BLaER1 treated with 17β-estradiol and CSF1 and Interleukin-3, amounts not matched to agents 10 nM and 100 nM (cell line): ENCODE results near the gene RNF141.

Experiments used
- H3K27ac ChIP-seq, 11 experiments: shearing (Covaris generic); formaldehyde crosslinking; 2 replicates each; pipeline ENCODE4 v1.8.1; 2022
- H3K27me3 ChIP-seq, 11 experiments: shearing (Covaris generic); formaldehyde crosslinking; 2 replicates each; pipeline ENCODE4 v1.8.1; 2022
- H3K36me3 ChIP-seq, 11 experiments: shearing (Covaris generic); formaldehyde crosslinking; 2 replicates each; pipeline ENCODE4 v1.8.1; 2022
- H3K4me1 ChIP-seq, 10 experiments: shearing (Covaris generic); formaldehyde crosslinking; 2 replicates each; pipeline ENCODE4 v1.8.1; 2022
- H3K4me2 ChIP-seq, 11 experiments: shearing (Covaris generic); formaldehyde crosslinking; 2 replicates each; pipeline ENCODE4 v1.8.1; 2022
- H3K4me3 ChIP-seq, 10 experiments: shearing (Covaris generic); formaldehyde crosslinking; 2 replicates each; pipeline ENCODE4 v1.8.1; 2022
- H3K9ac ChIP-seq, 11 experiments: shearing (Covaris generic); formaldehyde crosslinking; 2 replicates each; pipeline ENCODE4 v1.8.1; 2022
- H3K9me3 ChIP-seq, 11 experiments: shearing (Covaris generic); formaldehyde crosslinking; replicated peaks in 1 of 11; 2 replicates each; pipeline ENCODE4 v1.8.1; 2022
- H4K20me1 ChIP-seq, 11 experiments: shearing (Covaris generic); formaldehyde crosslinking; 2 replicates each; pipeline ENCODE4 v1.8.1; 2022
- Cebpa-rat ChIP-seq, 11 experiments: shearing (Covaris generic); IDR thresholded peaks; 2 replicates each; pipeline ENCODE4 v1.8.1; 2022

Gene RNF141

DNA sequence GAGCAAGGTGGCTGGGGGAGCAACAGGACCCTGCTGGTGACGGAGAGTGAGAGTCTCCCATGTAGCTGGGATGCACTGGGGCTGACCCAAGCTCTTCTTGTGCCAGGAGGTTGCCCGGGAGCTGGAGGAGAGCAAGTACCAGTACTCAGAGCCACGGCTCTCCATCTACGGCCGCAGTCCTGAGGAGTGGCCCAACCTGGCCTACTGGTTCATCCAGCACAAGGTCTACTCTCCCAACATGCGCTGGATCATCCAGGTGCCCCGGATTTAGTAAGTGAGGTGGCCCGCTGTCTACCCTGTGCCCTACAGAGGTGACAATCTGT, 45.6 kb downstream of the RNF141 start:
- Histone ChIP-seq H3K9me3 (0 out of 22 replicates have a peak, but pooled peaks cover 0 to 9% (median 0%) of the 10 kb centered on the region in 11 experiments), H3K27ac (no peak overlapping the region; a peak in 1 of 22 replicates), H4K20me1 (peaks cover 0 to 95% (median 0%) of the 10 kb centered on the region in 11 experiments; a peak in 7 of 22 replicates), H3K4me2 (no peak overlapping the region), H3K36me3 (peaks cover 87 to 100% (median 100%) of the 10 kb centered on the region in 11 experiments), H3K9ac (no peak overlapping the region), H3K4me1 (peaks cover 0 to 17% (median 0%) of the 10 kb centered on the region in 10 experiments; a peak in 7 of 20 replicates), H3K4me3 (no peak overlapping the region), H3K27me3 (no peaks in the 10 kb centered on the region)
- no peak for TF ChIP-seq Cebpa-rat (IDR thresholded peaks at IDR 0.05)

- H3K4me3 ChIP-seq, result no peak overlapping the region
- no peak for TF ChIP-seq Cebpa-rat (IDR thresholded peaks at IDR 0.05)
- no peaks in the 10 kb centered on the region for H3K27me3 ChIP-seq
- H3K4me2 ChIP-seq, result no peak overlapping the region
- H3K9me3 ChIP-seq, result 0 out of 22 replicates have a peak, but pooled peaks cover 0 to 9% (median 0%) of the 10 kb centered on the region in 11 experiments
- no peak overlapping the region; a peak in 1 of 22 replicates for H3K27ac ChIP-seq
- no peak overlapping the region for H3K9ac ChIP-seq
- peaks cover 0 to 18% (median 0%) of the 10 kb centered on the region in 10 experiments; a peak in 6 of 20 replicates for H3K4me1 ChIP-seq
- H4K20me1 ChIP-seq, result peaks cover 0 to 99% (median 0%) of the 10 kb centered on the region in 11 experiments; a peak in 7 of 22 replicates
- peaks cover 87 to 100% (median 100%) of the 10 kb centered on the region in 11 experiments for H3K36me3 ChIP-seq
Observed at GRCh38 chr11:10494636-10495463, 46.1 kb downstream of the RNF141 start.

- Histone ChIP-seq H3K27ac (no peak overlapping the region), H4K20me1 (peaks cover 0 to 100% (median 0%) of the 10 kb centered on the region in 11 experiments; a peak in 7 of 22 replicates), H3K27me3 (no peaks in the 10 kb centered on the region), H3K36me3 (peaks cover 88 to 100% (median 100%) of the 10 kb centered on the region in 11 experiments), H3K9ac (no peak overlapping the region; a peak in 1 of 22 replicates), H3K4me1 (peaks cover 0 to 14% (median 0%) of the 10 kb centered on the region in 10 experiments; a peak in 5 of 20 replicates), H3K9me3 (0 out of 22 replicates have a peak, but pooled peaks cover 0 to 9% (median 0%) of the 10 kb centered on the region in 11 experiments), H3K4me2 (no peak overlapping the region), H3K4me3 (no peak overlapping the region)
- no peak for TF ChIP-seq Cebpa-rat (IDR thresholded peaks at IDR 0.05)
Observed at GRCh38 chr11:10493041-10493663, 47.8 kb downstream of the RNF141 start.

DNA sequence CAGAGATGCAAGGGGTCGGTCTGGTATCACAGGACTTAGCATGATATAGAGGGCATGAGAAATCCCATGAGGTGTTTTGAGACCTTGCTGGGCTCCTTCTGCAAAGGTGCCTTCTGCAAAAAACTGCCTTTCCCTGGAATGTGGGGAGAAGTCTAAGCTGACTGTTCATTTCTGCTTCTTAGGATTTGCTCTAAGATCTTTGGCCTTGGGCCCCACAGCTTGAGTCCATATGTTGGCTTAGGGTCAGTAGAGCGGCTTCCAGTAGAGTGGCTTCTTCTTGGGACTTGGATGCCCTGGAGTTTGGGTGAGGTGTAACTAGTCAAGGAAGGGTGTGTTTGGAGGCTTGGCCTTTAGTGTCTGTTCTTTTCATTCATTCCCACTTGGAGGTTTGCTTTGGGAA, 48.9 kb downstream of the RNF141 start:
- no peak overlapping the region for H3K4me2 ChIP-seq
- H3K4me1 ChIP-seq, result peaks cover 0 to 14% (median 0%) of the 10 kb centered on the region in 10 experiments; a peak in 5 of 20 replicates

GRCh38 chr11:10490398-10491241, 50.4 kb downstream of the RNF141 start:
- Histone ChIP-seq H3K4me2 (no peak overlapping the region), H3K9me3 (0 out of 22 replicates have a peak, but pooled peaks cover 0 to 9% (median 0%) of the 10 kb centered on the region in 11 experiments), H3K4me1 (peaks cover 0 to 14% (median 0%) of the 10 kb centered on the region in 10 experiments; a peak in 5 of 20 replicates), H3K9ac (no peak overlapping the region), H3K36me3 (peaks cover 89 to 100% (median 100%) of the 10 kb centered on the region in 11 experiments), H3K27me3 (no peaks in the 10 kb centered on the region), H4K20me1 (peaks cover 0 to 100% (median 0%) of the 10 kb centered on the region in 11 experiments; a peak in 8 of 22 replicates), H3K4me3 (no peak overlapping the region), H3K27ac (peak overlapping the region in 4 of 11 experiments; percentile 6 to 48 (median 22); a peak in 6 of 22 replicates)
- no peak for TF ChIP-seq Cebpa-rat (IDR thresholded peaks at IDR 0.05)

More for the DNA sequence above, 48.9 kb downstream of the RNF141 start:
- H3K9ac ChIP-seq, result no peak overlapping the region
- H4K20me1 ChIP-seq, result peaks cover 0 to 100% (median 0%) of the 10 kb centered on the region in 11 experiments; a peak in 7 of 22 replicates
- H3K27ac ChIP-seq, result no peak overlapping the region
- no peak overlapping the region for H3K4me3 ChIP-seq
- H3K36me3 ChIP-seq, result peaks cover 84 to 100% (median 100%) of the 10 kb centered on the region in 11 experiments
- no peak for TF ChIP-seq Cebpa-rat (IDR thresholded peaks at IDR 0.05)
- 0 out of 22 replicates have a peak, but pooled peaks cover 0 to 9% (median 0%) of the 10 kb centered on the region in 11 experiments for H3K9me3 ChIP-seq
- no peaks in the 10 kb centered on the region for H3K27me3 ChIP-seq

GRCh38 chr11:10490032-10490397, 51.0 kb downstream of the RNF141 start:
- Histone ChIP-seq H3K4me3 (no peak overlapping the region), H3K27ac (peak overlapping the region in 2 of 11 experiments; percentile 17 to 28; a peak in 3 of 22 replicates), H3K9me3 (0 out of 22 replicates have a peak, but pooled peaks cover 0 to 9% (median 0%) of the 10 kb centered on the region in 11 experiments), H3K4me1 (peaks cover 0 to 14% (median 0%) of the 10 kb centered on the region in 10 experiments; a peak in 5 of 20 replicates), H4K20me1 (peaks cover 0 to 100% (median 0%) of the 10 kb centered on the region in 11 experiments; a peak in 8 of 22 replicates), H3K27me3 (no peaks in the 10 kb centered on the region), H3K4me2 (no peak overlapping the region), H3K36me3 (peaks cover 89 to 100% (median 100%) of the 10 kb centered on the region in 11 experiments), H3K9ac (no peak overlapping the region)
- TF ChIP-seq Cebpa-rat (IDR thresholded peaks at IDR 0.05), result no peak

- Histone ChIP-seq H3K27me3 (no peaks in the 10 kb centered on the region), H3K36me3 (peaks cover 85 to 100% (median 100%) of the 10 kb centered on the region in 11 experiments), H3K9ac (no peak overlapping the region), H3K27ac (no peak overlapping the region), H4K20me1 (peaks cover 0 to 100% (median 0%) of the 10 kb centered on the region in 11 experiments; a peak in 8 of 22 replicates), H3K4me3 (no peak overlapping the region), H3K4me1 (peaks cover 0 to 14% (median 0%) of the 10 kb centered on the region in 10 experiments; a peak in 5 of 20 replicates), H3K4me2 (no peak overlapping the region), H3K9me3 (0 out of 22 replicates have a peak, but pooled peaks cover 0 to 9% (median 0%) of the 10 kb centered on the region in 11 experiments)
- no peak for TF ChIP-seq Cebpa-rat (IDR thresholded peaks at IDR 0.05)
Observed at GRCh38 chr11:10488934-10489691, 51.9 kb downstream of the RNF141 start.
